ENCODE results near the gene CCDC9.
A peak's percentile ranks its signal among the peaks of the same experiment; 100 is the strongest.

The CCDC9 gene

DNA sequence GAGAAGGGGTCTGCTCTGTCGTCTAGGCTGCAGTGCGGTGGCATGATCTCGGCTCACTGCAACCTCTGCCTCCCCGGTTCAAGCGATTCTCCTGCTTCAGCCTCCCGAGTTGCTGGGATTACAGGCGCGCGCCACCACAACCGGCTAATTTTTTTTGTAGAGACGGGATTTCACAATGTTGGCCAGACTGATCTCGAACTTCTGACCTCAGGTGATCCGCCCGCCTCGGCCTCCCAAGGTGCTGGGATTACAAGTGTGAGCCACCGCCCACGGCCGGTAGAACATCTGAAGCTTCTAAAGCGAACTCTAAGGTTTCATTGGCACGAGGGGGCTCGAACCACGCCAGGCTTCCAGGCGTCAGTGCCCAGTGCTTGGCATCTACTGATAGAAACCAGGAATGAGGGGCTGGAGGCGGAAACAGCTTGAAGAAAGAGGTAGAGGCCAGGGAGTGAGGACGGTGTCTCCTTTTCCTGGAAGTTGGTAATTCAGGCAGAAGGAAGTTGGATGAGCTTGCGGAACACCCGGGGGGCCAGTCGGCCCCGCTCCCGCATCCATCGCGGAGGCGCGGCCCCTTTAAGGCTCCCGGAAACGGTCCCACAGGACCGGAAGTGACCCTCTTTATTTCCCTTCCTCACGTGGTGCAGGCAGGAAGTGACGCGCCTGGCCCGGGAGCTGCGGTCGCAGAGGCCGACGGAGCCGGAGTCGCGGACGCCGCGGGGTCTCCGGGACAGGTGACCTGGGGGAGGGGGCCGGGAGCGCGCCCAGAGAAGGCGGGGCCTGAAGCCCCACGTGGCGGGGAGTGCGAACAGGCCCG, at the start of gene CCDC9:
Gene CCDC9 (plus strand): TSS at position 647 of the 814 bp plus-strand sequence. CDS start 1,876 bp downstream, outside the sequence.
- peak within 1 kb of the TSS; percentile 71 for H3K4me3 ChIP-seq (ENCODE audit: low read depth, low read length)
- DNase-seq (ENCODE audit: low read depth, low spot score) = peak; percentile 70
- TF ChIP-seq, protein P1, sequence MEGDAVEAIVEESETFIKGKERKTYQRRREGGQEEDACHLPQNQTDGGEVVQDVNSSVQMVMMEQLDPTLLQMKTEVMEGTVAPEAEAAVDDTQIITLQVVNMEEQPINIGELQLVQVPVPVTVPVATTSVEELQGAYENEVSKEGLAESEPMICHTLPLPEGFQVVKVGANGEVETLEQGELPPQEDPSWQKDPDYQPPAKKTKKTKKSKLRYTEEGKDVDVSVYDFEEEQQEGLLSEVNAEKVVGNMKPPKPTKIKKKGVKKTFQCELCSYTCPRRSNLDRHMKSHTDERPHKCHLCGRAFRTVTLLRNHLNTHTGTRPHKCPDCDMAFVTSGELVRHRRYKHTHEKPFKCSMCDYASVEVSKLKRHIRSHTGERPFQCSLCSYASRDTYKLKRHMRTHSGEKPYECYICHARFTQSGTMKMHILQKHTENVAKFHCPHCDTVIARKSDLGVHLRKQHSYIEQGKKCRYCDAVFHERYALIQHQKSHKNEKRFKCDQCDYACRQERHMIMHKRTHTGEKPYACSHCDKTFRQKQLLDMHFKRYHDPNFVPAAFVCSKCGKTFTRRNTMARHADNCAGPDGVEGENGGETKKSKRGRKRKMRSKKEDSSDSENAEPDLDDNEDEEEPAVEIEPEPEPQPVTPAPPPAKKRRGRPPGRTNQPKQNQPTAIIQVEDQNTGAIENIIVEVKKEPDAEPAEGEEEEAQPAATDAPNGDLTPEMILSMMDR (IDR thresholded peaks at IDR 0.05; ENCODE audit: insufficient read depth, low read length, missing control alignments) = no peak
- POLR2A ChIA-PET = interaction anchor here (0.6 to 2.4 kb wide), 10 partner anchors 8 to 143 kb away, joined by 3 to 28 read pairs (median 3); partner anchors contain the start of genes INAFM1 and ZC3H4
- CTCF ChIA-PET = interaction anchor here (0.6 to 15.8 kb wide), 8 partner anchors 10 to 107 kb away, joined by 3 to 570 read pairs (median 3); no protein-coding TSS in a partner anchor

DNA sequence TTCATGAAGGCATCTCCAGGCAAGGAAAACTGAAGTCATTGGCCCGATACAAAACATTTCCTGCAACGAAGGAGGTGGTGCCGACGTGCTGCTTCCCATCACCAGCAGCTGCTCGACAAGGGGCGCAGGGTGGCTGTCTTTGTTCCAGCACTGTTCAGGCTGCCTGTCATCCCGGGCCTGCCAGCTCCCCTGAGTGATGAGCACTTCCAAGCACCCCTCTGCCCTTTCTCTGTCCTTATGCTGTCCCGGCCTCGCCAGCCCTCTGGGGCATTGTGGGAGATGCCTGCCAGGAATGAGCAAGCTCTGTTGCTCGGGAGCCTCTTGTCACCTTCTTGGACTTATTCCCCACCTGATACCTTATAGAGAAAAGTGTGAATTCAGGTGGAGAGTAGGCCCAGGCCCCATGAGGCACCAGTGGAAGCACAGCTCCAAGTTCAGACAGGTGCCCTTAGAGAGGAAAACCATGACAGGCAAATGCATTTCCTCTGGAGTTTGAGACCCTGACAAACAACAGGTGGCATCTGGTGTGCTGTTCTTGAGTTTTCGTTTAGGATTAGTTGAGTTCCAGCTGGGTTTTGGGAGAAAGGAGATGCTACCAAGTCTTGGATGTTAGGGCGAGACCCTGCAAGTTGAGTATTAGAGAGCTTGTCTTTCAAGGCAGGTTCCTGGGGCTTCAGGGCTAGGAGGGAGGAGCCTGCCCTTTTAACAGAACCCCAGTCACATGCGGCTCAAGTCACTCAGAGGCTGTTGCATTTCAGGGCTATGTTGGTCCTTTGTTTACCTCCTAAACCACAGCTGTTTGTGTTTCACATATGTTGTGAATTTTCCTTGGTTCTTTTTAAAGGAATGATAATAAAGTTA, 46.8 kb upstream of the CCDC9 start:
- TF ChIP-seq, protein P1 (IDR thresholded peaks at IDR 0.05; ENCODE audit: insufficient read depth, low read length, missing control alignments) = no peak
- ChIA-PET POLR2A (interaction anchor here (1.6 to 4.4 kb wide), 3 partner anchors 17 to 65 kb away, joined by 7 to 46 read pairs (median 21); partner anchors contain the start of gene INAFM1), CTCF (interaction anchor here (1.2 to 14.2 kb wide), 26 partner anchors 10 to 219 kb away, joined by 3 to 570 read pairs (median 11); partner anchors contain the start of gene CCDC9)
- no peak overlapping the region for H3K4me3 ChIP-seq (ENCODE audit: low read depth, low read length)
- DNase-seq (ENCODE audit: low read depth, low spot score) = no peak

DNA sequence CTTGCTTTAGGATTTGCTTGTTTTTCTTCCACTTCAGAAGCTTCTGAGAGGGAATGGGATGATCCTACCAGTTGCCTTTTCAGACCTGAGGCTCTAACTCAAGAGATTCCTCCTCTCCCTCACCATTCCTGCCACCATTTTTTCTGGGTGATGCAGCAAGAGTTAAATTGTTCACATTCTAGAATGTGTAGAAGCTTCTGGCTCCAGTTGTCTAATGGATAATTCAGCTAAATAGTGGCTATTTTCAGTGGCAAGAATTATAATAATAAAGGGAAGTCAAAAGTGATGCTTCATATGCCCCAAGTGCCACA, 46.2 kb upstream of the CCDC9 start:
- TF ChIP-seq, protein P1 (IDR thresholded peaks at IDR 0.05; ENCODE audit: insufficient read depth, low read length, missing control alignments) = no peak
- ChIA-PET CTCF (interaction anchor here (0.7 to 14.2 kb wide), 34 partner anchors 9 to 218 kb away, joined by 3 to 570 read pairs (median 8); partner anchors contain the start of gene CCDC9), POLR2A (interaction anchor here (0.6 to 4.4 kb wide), 5 partner anchors 16 to 64 kb away, joined by 3 to 46 read pairs (median 7); partner anchors contain the start of gene INAFM1)
- H3K4me3 ChIP-seq (ENCODE audit: low read depth, low read length) = no peak overlapping the region
- no peak for DNase-seq (ENCODE audit: low read depth, low spot score)

DNA sequence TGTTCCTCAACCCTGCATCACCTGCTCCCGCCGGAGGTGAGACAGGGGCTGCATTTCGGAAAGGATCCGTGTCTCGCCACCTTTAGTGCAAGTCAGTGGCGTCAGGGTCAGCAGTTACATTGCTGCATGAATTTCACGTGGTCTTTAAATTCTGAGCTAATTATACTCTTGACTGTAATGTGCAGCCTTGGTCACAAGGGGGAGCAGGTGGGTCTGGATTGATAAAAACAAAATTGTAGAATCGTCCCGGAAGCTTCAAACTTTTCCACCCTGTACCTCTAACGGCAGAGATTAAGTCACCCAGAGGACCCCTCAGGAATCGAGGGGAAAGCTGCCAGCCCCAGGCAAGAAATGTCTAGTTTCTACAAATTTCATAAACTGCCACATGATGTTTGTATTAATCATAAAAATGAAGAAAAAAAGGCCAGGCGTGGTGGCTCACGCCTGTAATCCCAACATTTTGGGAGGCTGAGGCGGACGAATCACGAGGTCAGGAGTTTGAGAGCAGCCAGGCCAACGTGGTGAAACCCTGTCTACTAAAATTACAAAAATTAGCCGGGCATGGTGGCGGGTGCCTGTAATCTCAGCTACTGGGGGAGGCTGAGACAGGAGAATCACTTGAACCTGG, 45.5 kb upstream of the CCDC9 start:
- ChIA-PET CTCF (interaction anchor here (0.7 to 14.2 kb wide), 38 partner anchors 9 to 217 kb away, joined by 3 to 570 read pairs (median 5); partner anchors contain the start of gene CCDC9), POLR2A (interaction anchor here (0.6 to 4.4 kb wide), 5 partner anchors 16 to 64 kb away, joined by 3 to 46 read pairs (median 7); partner anchors contain the start of gene INAFM1)
- DNase-seq (ENCODE audit: low read depth, low spot score) = no peak
- TF ChIP-seq, protein P1 (IDR thresholded peaks at IDR 0.05; ENCODE audit: insufficient read depth, low read length, missing control alignments) = peak; percentile 70
- H3K4me3 ChIP-seq (ENCODE audit: low read depth, low read length) = no peak overlapping the region

DNA sequence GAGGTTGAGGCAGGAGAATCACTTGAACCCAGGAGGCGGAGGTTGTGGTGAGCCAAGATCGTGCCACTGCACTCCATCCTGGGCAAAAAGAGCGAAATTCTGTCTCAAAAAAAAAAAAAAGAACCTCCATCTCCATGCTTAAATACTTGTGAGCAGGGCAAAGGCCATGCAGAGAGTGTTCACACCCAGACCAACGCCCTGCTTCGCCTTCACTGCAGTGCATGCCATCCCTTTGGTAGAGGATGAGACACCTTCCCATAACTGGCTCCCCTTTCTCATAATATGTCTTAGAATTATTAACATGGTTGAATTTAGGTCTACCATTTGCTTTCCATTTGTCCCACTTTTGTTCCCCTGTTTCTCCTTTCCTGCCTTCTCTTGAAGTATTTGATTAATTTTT, 40.7 kb upstream of the CCDC9 start:
- TF ChIP-seq, protein P1 (IDR thresholded peaks at IDR 0.05; ENCODE audit: insufficient read depth, low read length, missing control alignments) = no peak
- H3K4me3 ChIP-seq (ENCODE audit: low read depth, low read length) = no peak overlapping the region
- POLR2A ChIA-PET = interaction anchor here (2.8 kb wide), 1 partner anchor 11 kb away, joined by 13 read pairs; no protein-coding TSS in a partner anchor
- no peak for DNase-seq (ENCODE audit: low read depth, low spot score)
- CTCF ChIA-PET = interaction anchor here (10.3 to 14.2 kb wide), 2 partner anchors 9 to 35 kb away, joined by 145 to 570 read pairs; partner anchors contain the start of gene CCDC9
